ENCODE measurements around the gene PTK7.

GRCh38 chr6:43178951-43179830 lies 103.1 kb downstream of the PTK7 start:
- TF ChIP-seq CTCF (IDR thresholded peaks at IDR 0.05; ENCODE audit: low read depth, low read length) (no peak), EZH2phosphoT487 (IDR thresholded peaks at IDR 0.05; ENCODE audit: low read depth) (no peak)
